Measurements from ENCODE around the gene KRTAP10-7. TPM values are rescaled to one million over a fixed set of nuclear protein-coding genes. Genes with fewer than 3 reads are reported as not detected.
"Not testable (repeated sequence)": the region's sequence is repeated elsewhere in the genome, so short reads cannot be mapped to it uniquely, and the experiment has no call there.

KRTAP10-7 gene
- total RNA-seq, 2 donors from 2014 or later: not detected

DNA sequence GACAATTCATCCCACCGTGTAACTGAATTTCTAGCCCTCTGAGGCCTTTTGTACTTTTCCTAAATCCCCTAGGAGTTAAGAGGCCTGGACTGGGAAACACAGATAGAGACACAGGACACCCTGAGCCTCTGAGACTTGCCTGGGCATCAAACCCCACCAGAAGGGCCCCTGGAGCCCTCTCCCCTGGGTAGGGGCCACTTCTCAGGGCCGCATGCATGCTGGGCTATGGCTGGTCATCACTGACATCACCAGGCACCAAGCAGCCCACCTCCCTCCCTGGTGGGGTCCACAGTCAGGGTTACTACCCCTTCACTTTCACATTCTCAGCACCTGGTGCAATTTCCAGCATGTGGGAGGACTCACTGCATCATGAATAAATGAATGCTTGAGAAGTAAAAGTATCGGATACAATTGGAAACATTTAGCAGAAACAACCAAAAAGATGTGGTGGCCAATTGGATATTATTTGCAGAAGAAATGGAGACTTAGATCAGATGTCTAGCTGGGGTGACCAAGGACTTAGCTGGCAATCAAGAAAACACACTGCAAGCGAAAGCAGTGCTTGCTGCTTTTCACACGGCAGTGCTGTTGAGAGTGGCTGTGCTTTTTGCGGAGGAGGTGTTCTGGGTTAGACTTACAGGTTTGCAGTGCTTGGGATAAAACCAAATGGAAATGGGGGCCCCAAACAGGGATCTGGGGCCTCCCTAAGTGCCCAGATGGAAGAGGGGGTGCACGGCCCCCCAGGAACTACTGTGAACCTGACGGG lies 950 bp upstream of the KRTAP10-7 start:
- H3K4me1 Mint-ChIP-seq (ENCODE audit: low read depth): no peaks in the 10 kb centered on the region
- no peaks in the 10 kb centered on the region for H3K27me3 Mint-ChIP-seq (ENCODE audit: low read depth)
- peaks cover 0 to 2% of the 10 kb centered on the region in 2 donors for H3K36me3 Mint-ChIP-seq (ENCODE audit: insufficient read depth in 2 of 2)
- ATAC-seq (replicated peaks in 1 of 2): no peak
- peaks cover 1 to 3% of the 10 kb centered on the region in 2 donors for H3K9me3 Mint-ChIP-seq
- no peak overlapping the region for H3K27ac Mint-ChIP-seq
- no peak overlapping the region for H3K4me3 Mint-ChIP-seq
- DNase-seq: no peak

DNA sequence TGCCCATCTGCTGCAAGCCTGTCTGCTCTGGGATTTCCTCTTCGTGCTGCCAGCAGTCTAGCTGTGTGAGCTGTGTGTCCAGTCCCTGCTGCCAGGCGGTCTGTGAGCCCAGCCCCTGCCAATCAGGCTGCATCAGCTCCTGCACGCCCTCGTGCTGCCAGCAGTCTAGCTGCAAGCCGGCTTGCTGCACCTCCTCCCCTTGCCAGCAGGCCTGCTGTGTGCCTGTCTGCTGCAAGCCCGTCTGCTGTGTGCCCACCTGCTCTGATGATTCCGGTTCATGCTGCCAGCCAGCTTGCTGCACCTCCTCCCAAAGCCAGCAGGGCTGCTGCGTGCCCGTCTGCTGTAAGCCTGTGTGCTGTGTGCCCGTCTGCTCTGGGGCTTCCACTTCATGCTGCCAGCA lies 694 bp downstream of the KRTAP10-7 start:
- not testable (repeated sequence) for H3K27me3 Mint-ChIP-seq (ENCODE audit: low read depth)

DNA sequence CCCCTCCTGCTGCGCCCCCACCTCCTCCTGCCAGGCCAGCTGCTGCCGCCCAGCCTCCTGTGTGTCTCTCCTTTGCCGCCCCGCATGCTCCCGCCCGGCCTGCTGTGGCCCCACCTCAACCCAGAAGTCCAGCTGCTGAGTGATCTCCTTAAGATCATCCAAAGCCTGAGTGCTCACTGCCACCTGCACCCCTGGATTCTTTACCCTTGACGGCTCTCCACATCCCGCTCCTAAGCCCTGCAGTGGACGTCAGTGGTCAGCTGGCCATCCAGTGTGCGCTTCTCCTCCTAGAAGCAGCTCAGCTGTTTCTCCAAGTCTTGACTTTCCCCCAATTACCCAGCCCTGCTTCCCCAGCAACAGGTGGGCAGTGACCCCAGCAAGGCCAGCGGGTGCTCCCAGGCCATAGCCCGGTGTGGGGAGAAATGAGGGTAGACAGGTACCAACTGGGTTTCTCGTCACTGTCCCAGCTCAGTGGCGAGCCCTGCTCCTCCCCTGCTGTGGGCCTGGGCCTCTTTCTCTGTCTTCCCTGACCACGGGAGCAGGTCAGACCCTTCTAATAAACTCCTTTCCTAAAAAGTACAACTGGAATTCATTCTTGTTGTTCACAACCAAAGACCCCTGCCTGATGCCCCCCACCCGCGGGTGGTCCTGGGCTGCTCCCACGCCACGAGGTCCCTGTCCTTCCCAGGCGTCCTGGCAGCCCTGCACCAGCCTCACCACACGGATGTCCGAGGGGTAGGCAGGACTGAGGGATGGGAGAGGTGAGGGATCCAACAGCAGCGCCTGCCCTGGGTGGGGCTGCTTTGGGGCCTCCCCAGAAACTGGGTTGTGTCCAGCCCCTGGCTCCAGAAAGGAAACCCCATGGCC lies 1.4 kb downstream of the KRTAP10-7 start:
- Mint-ChIP-seq H3K9me3 (peaks cover 1 to 6% of the 10 kb centered on the region in 2 donors), H3K4me1 (ENCODE audit: low read depth) (no peaks in the 10 kb centered on the region), H3K27ac (no peak overlapping the region), H3K36me3 (ENCODE audit: insufficient read depth in 2 of 2) (peaks cover 0 to 2% of the 10 kb centered on the region in 2 donors), H3K4me3 (no peak overlapping the region), H3K27me3 (ENCODE audit: low read depth) (no peaks in the 10 kb centered on the region)
- DNase-seq (no peak), ATAC-seq (replicated peaks in 1 of 2) (no peak)

More for the DNA sequence above, 694 bp downstream of the KRTAP10-7 start:
- not testable (repeated sequence) for H3K4me1 Mint-ChIP-seq (ENCODE audit: low read depth); ATAC-seq (replicated peaks in 1 of 2); DNase-seq; H3K36me3 Mint-ChIP-seq (ENCODE audit: insufficient read depth in 2 of 2); H3K27ac Mint-ChIP-seq; H3K9me3 Mint-ChIP-seq; H3K4me3 Mint-ChIP-seq

- no peak overlapping the region for H3K27ac Mint-ChIP-seq
- no peak overlapping the region for H3K4me3 Mint-ChIP-seq
- no peak for ATAC-seq (replicated peaks in 1 of 2)
- no peaks in the 10 kb centered on the region for H3K4me1 Mint-ChIP-seq (ENCODE audit: low read depth)
- H3K9me3 Mint-ChIP-seq: peaks cover 1 to 6% of the 10 kb centered on the region in 2 donors
- no peak for DNase-seq
- H3K27me3 Mint-ChIP-seq (ENCODE audit: low read depth): no peaks in the 10 kb centered on the region
- peaks cover 0 to 2% of the 10 kb centered on the region in 2 donors for H3K36me3 Mint-ChIP-seq (ENCODE audit: insufficient read depth in 2 of 2)
These were observed 2.1 kb downstream of the KRTAP10-7 start for GRCh38 chr21:44602463-44602850.

GRCh38 chr21:44603109-44603875 lies 2.9 kb downstream of the KRTAP10-7 start:
- no peak for DNase-seq
- no peak for ATAC-seq (replicated peaks in 1 of 2)
- Mint-ChIP-seq H3K9me3 (peaks cover 0 to 6% of the 10 kb centered on the region in 2 donors), H3K27ac (no peak overlapping the region), H3K27me3 (ENCODE audit: low read depth) (no peaks in the 10 kb centered on the region), H3K36me3 (ENCODE audit: insufficient read depth in 2 of 2) (peaks cover 0 to 2% of the 10 kb centered on the region in 2 donors), H3K4me1 (ENCODE audit: low read depth) (no peaks in the 10 kb centered on the region), H3K4me3 (no peak overlapping the region)

- Mint-ChIP-seq H3K36me3 (ENCODE audit: insufficient read depth in 2 of 2) (peaks cover under 1 to 3% of the 10 kb centered on the region in 2 donors), H3K27ac (no peak overlapping the region), H3K27me3 (ENCODE audit: low read depth) (no peaks in the 10 kb centered on the region), H3K4me3 (no peak overlapping the region), H3K4me1 (ENCODE audit: low read depth) (no peaks in the 10 kb centered on the region), H3K9me3 (peaks cover 1 to 6% of the 10 kb centered on the region in 2 donors)
- DNase-seq (no peak), ATAC-seq (replicated peaks in 1 of 2) (no peak)
These were observed 3.5 kb downstream of the KRTAP10-7 start for GRCh38 chr21:44603911-44604310.

DNA sequence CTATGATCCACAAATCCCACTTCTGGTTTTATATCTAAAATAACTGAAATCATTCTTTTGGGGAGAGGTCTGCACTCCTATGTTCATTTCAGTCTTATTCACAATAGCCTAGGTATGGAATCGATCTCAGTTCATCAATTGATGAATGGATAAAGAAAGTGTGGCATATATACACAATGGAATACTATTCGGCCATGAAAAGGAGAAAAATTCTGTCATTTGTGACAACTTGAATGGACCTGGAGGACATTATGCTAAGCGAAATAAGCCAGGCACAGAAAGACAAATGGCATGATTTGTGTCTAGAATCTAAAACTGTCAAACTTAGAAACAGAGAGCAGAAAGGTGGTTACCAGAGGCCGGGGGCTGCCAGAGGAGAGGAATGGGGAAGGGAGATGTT lies 6.1 kb downstream of the KRTAP10-7 start:
- no peaks in the 10 kb centered on the region for H3K27me3 Mint-ChIP-seq (ENCODE audit: low read depth)
- H3K36me3 Mint-ChIP-seq (ENCODE audit: insufficient read depth in 2 of 2): peaks cover 8 to 13% of the 10 kb centered on the region in 2 donors
- no peak overlapping the region for H3K4me3 Mint-ChIP-seq
- no peak overlapping the region for H3K27ac Mint-ChIP-seq
- DNase-seq: no peak
- peaks cover 9 to 14% of the 10 kb centered on the region in 2 donors for H3K9me3 Mint-ChIP-seq
- H3K4me1 Mint-ChIP-seq (ENCODE audit: low read depth): no peaks in the 10 kb centered on the region
- ATAC-seq (replicated peaks in 1 of 2): no peak

DNA sequence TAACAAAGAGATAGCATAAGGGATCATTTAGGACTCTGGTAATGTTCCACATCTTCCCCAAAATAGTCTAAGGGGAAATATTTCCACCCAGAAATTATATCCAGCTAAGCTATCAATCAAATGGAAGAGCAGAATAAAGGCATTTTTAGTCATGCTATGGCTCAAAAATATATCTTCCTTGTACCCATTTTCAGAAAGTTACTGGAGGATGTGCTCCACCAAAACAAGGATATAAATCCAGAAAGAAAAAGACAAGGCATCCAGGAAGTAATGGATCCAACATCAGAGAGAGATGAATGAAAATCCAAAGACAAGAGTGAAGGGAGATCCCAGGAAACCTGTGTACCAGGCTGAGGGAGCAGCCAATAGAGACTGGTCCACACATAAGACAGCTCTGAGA lies 8.8 kb downstream of the KRTAP10-7 start:
- no peaks in the 10 kb centered on the region for H3K4me1 Mint-ChIP-seq (ENCODE audit: low read depth)
- no peak overlapping the region for H3K27ac Mint-ChIP-seq
- DNase-seq (no peak), ATAC-seq (replicated peaks in 1 of 2) (no peak)
- H3K36me3 Mint-ChIP-seq (ENCODE audit: insufficient read depth in 2 of 2): peaks cover 10 to 13% of the 10 kb centered on the region in 2 donors
- H3K4me3 Mint-ChIP-seq: no peak overlapping the region
- H3K9me3 Mint-ChIP-seq: peaks cover 9 to 14% of the 10 kb centered on the region in 2 donors
- no peaks in the 10 kb centered on the region for H3K27me3 Mint-ChIP-seq (ENCODE audit: low read depth)

DNA sequence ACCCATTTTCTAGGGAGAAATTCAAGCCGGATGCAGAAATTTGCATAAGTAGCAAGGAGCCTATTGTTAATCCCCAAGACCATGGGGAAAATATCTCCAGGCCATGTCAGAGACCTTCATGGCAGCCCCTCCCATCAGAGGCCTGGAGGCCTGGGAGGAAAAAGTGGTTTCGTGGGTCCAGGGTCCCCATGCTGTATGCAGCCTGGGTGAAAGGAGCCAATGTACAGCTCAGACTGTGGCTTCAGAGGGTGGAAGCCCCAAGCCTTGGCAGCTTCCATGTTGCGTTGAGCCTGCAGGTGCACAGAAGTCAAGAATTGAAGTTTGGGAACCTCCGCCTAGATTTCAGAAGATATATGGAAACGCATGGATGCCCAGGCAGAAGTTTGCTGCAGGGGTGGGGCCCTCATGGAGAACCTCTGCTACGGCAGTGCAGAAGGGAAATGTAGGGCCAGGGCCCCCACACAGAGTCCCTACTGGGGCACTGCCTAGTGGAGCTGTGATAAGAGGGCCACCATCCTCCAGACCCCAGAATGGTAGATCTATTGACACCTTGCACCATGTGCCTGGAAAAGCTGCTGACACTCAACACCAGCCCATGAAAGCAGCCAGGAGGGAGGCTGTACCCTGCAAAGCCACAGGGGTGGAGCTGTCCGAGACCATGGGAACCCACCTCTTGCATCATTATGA lies 9.9 kb downstream of the KRTAP10-7 start:
- not testable (repeated sequence) for H3K27me3 Mint-ChIP-seq (ENCODE audit: low read depth); DNase-seq; H3K4me1 Mint-ChIP-seq (ENCODE audit: low read depth); H3K27ac Mint-ChIP-seq; H3K4me3 Mint-ChIP-seq; ATAC-seq (replicated peaks in 1 of 2)
- peaks cover 10 to 13% of the 10 kb centered on the region in 2 donors for H3K36me3 Mint-ChIP-seq (ENCODE audit: insufficient read depth in 2 of 2)
- H3K9me3 Mint-ChIP-seq: peaks cover 9 to 12% of the 10 kb centered on the region in 2 donors

GRCh38 chr21:44611551-44611950 lies 11.2 kb downstream of the KRTAP10-7 start:
- ATAC-seq (replicated peaks in 1 of 2) (no peak), DNase-seq (no peak)
- Mint-ChIP-seq H3K27me3 (ENCODE audit: low read depth) (no peaks in the 10 kb centered on the region), H3K36me3 (ENCODE audit: insufficient read depth in 2 of 2) (peaks cover 10 to 13% of the 10 kb centered on the region in 2 donors), H3K9me3 (peaks cover 9 to 11% of the 10 kb centered on the region in 2 donors), H3K27ac (no peak overlapping the region), H3K4me1 (ENCODE audit: low read depth) (peaks cover 5% of the 10 kb centered on the region), H3K4me3 (no peak overlapping the region)

DNA sequence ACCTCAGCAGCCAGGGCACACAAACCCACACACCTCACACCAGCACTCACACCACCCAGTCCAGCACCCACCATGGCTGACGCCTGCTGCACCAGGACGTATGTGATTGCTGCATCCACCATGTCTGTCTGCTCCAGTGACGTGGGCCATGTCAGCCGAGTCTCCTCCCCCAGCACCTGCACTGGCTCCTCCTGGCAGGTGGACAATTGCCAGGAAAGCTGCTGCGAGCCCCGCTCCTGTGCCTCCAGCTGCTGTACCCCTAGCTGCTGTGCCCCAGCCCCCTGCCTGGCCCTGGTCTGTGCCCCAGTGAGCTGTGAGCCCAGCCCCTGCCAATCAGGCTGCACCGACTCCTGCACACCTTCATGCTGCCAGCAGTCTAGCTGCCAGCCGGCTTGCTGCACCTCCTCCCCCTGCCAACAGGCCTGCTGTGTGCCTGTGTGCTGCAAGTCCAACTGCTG lies 11.7 kb downstream of the KRTAP10-7 start, which contains the start of gene KRTAP10-8:
Gene KRTAP10-8, plus strand, starts transcription at position 51 of the 458 bp plus-strand sequence. Its CDS starts 22 bp downstream, at position 73.
- DNase-seq: no peak
- Mint-ChIP-seq H3K9me3 (peaks cover 9 to 11% of the 10 kb centered on the region in 2 donors), H3K4me1 (ENCODE audit: low read depth) (peaks cover 10% of the 10 kb centered on the region), H3K4me3 (no peak within 1 kb of the TSS), H3K27ac (no peak within 1 kb of the TSS), H3K36me3 (ENCODE audit: insufficient read depth in 2 of 2) (peaks cover 10 to 13% of the 10 kb centered on the region in 2 donors), H3K27me3 (ENCODE audit: low read depth) (no peaks in the 10 kb centered on the region)
- ATAC-seq (replicated peaks in 1 of 2): no peak

DNA sequence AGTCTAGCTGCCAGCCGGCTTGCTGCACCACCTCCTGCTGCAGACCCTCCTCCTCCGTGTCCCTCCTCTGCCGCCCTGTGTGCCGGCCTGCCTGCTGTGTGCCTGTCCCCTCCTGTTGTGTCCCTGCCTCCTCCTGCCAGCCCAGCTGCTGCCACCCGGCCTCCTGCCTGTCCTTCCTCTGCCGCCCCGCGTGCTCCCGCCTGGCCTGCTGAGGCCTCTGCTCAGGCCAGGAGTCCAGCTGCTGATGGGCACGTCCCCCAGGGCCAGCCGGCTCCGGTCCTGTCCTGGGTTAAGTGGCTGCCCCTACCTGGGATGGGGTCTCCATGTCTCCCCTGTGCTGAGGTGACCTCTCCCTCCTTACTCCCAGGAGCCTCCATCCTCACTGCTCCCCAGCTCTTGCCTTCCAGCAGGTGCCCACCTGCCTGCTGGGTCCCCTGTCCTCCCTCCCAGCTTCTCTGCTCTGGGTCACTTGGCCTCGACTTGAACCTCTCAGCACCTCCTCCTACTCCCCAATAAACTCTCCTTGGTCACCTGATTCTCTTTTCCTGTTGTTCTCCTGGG lies 12.4 kb downstream of the KRTAP10-7 start:
- H3K4me3 Mint-ChIP-seq: no peak overlapping the region
- H3K36me3 Mint-ChIP-seq (ENCODE audit: insufficient read depth in 2 of 2): peaks cover 10 to 13% of the 10 kb centered on the region in 2 donors
- ATAC-seq (replicated peaks in 1 of 2): no peak
- no peak overlapping the region for H3K27ac Mint-ChIP-seq
- H3K4me1 Mint-ChIP-seq (ENCODE audit: low read depth): peaks cover 12% of the 10 kb centered on the region
- DNase-seq: no peak
- no peaks in the 10 kb centered on the region for H3K27me3 Mint-ChIP-seq (ENCODE audit: low read depth)
- peaks cover 9 to 11% of the 10 kb centered on the region in 2 donors for H3K9me3 Mint-ChIP-seq

All from activated T-cell treated with anti-CD3 and anti-CD28 coated beads, Interleukin-2, amount 50 U/mL, for 72 hours (primary cell).